22Rv1 (cell line): Measurements from ENCODE around the gene DNASE2.
A peak's percentile ranks its signal among the peaks of the same experiment; 100 is the strongest.

Experiments used
- ZFX ChIP-seq: fragments of 450-650 bp; IDR thresholded peaks from 2 replicates; pipeline ENCODE4 v1.6.1; 2017; ENCODE audit warnings: antibody characterized with exemption, borderline replicate concordance
- TF ChIP-seq, protein P1 (sequence below): fragments of 450-650 bp; IDR thresholded peaks from 2 replicates; pipeline ENCODE4 v1.5.1; 2017; ENCODE audit warnings: mild to moderate bottlenecking

DNA sequence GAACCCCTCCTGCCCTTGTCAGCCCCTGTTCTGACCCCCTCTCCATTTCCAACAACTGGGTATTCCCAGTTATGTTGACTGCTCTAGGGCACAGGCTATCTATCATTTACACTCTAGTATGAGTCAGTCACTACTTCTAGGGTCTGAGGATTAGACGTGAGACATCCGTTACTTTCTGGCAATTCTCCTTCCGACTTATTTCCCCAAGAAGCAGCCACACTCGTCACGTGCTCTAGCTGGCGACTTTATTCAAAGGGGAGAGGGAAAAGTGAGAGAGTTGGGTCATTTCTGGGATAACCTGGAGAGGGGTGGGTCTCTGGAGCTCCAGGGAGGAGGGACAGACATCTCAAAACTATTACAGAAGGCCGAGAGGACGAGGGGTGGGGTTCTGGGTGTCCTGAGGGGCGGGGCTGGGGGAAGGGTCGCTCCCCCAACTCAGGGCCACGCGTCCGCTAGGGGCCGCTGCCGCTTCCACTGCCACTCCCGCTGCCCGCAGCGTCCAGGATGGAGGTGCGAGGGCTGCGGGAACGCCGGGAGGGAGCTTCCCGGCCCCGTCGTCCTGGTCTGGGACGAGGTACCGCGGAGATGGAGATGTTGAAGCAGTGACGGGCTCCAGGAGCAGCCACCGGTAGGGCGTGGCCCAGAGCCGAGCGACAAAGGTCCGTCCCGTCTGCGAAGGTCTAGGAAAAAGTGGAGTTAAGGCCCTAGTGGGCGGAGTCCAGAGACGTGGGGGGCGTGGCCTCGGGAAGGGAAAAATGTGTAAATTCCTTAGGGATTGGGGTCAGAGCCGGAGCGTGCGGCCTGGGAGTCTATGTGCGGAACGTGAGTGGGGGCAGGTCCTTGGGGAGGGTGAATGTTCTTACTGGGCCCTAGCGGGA is 55.8 kb downstream of the DNASE2 start:
- TF ChIP-seq, protein P1, sequence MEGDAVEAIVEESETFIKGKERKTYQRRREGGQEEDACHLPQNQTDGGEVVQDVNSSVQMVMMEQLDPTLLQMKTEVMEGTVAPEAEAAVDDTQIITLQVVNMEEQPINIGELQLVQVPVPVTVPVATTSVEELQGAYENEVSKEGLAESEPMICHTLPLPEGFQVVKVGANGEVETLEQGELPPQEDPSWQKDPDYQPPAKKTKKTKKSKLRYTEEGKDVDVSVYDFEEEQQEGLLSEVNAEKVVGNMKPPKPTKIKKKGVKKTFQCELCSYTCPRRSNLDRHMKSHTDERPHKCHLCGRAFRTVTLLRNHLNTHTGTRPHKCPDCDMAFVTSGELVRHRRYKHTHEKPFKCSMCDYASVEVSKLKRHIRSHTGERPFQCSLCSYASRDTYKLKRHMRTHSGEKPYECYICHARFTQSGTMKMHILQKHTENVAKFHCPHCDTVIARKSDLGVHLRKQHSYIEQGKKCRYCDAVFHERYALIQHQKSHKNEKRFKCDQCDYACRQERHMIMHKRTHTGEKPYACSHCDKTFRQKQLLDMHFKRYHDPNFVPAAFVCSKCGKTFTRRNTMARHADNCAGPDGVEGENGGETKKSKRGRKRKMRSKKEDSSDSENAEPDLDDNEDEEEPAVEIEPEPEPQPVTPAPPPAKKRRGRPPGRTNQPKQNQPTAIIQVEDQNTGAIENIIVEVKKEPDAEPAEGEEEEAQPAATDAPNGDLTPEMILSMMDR, result peak; percentile 86
- TF ChIP-seq ZFX, result no peak
